OCI-LY3 (cell line): ENCODE results near the gene CNGA2.

Experiments used
- EZH2phosphoT487 ChIP-seq: fragments of 200-600 bp; shearing (Covaris generic); IDR thresholded peaks from 2 replicates; pipeline ENCODE4 v1.6.1; 2018; ENCODE audit warnings: antibody characterized with exemption, mixed run types, low read depth
- TF ChIP-seq, protein P1 (sequence below): fragments of 200-600, 300-600 bp; sonication (generic); IDR thresholded peaks from 2 replicates; pipeline ENCODE4 v1.5.1; 2014; ENCODE audit warnings: antibody characterized with exemption, low read length, low read depth

GRCh38 chrX:151704041-151704663 lies 30.4 kb upstream of the CNGA2 start:
- TF ChIP-seq, protein P1, sequence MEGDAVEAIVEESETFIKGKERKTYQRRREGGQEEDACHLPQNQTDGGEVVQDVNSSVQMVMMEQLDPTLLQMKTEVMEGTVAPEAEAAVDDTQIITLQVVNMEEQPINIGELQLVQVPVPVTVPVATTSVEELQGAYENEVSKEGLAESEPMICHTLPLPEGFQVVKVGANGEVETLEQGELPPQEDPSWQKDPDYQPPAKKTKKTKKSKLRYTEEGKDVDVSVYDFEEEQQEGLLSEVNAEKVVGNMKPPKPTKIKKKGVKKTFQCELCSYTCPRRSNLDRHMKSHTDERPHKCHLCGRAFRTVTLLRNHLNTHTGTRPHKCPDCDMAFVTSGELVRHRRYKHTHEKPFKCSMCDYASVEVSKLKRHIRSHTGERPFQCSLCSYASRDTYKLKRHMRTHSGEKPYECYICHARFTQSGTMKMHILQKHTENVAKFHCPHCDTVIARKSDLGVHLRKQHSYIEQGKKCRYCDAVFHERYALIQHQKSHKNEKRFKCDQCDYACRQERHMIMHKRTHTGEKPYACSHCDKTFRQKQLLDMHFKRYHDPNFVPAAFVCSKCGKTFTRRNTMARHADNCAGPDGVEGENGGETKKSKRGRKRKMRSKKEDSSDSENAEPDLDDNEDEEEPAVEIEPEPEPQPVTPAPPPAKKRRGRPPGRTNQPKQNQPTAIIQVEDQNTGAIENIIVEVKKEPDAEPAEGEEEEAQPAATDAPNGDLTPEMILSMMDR: no peak
- TF ChIP-seq EZH2phosphoT487: no peak
